HG03159 (cell line): Measurements from ENCODE around the gene PROP1.
"Not testable (repeated sequence)": the region's sequence is repeated elsewhere in the genome, so short reads cannot be mapped to it uniquely, and the experiment has no call there.

ENCODE experiments used
- ATAC-seq: cut with Tn5 transposase; IDR thresholded peaks from one replicate; pipeline ENCODE4 v1.9.1; 2021; ENCODE audit warnings: mild to moderate bottlenecking, moderate library complexity; ENCODE audit not compliant: unreplicated experiment

PROP1 gene

DNA sequence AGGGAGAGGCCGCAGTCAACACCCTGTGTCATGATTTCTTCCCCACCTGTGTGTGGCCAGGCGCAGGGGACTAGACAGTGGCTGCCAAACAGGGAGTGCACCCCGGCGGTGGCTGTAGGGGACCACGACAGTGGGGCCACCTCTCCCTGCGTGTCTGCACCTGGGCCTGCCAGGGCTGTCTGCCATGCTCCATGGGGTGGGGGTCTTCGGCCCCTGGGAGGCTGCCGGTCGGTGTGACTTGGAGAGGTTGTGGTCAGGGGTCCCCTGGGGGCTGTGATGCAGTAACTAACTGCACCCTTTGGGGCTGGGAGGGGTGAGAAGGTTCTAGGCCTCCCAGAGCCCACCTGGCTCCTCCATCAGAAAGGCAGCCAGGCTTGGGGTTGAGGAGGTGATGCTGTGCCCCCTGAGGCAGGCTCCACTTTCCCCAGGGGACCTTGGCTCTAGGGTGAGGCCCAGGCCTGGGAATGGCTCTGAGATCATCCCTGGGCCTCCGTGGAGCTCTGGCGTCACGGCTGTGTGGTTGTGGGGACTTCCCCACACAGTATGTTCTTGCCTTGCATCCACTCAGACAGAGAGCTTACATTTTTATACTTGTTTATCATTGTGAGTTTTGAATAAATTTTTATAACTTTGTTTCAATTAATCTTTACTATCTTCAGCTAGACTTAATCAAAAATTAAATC, 50.3 kb downstream of the PROP1 start:
- ATAC-seq: not testable (repeated sequence)

GRCh38 chr5:177945145-177945544, 50.9 kb downstream of the PROP1 start:
- ATAC-seq: not testable (repeated sequence)

- ATAC-seq: peak; percentile 46
Observed at GRCh38 chr5:177943805-177944736, 52.0 kb downstream of the PROP1 start.

- not testable (repeated sequence) for ATAC-seq
Observed at GRCh38 chr5:177942896-177943295, 53.1 kb downstream of the PROP1 start.
